Measurements from ENCODE around the gene NFKBIB. TPM values are rescaled to one million over a fixed set of nuclear protein-coding genes. Genes with fewer than 3 reads are reported as not detected.

NFKBIB gene
- total and polyA plus RNA-seq, 2 of the 8 experiments (the other 6 are each of a cell fraction or from before 2014, with no cell fraction given) = 37.3 to 44.1 TPM

DNA sequence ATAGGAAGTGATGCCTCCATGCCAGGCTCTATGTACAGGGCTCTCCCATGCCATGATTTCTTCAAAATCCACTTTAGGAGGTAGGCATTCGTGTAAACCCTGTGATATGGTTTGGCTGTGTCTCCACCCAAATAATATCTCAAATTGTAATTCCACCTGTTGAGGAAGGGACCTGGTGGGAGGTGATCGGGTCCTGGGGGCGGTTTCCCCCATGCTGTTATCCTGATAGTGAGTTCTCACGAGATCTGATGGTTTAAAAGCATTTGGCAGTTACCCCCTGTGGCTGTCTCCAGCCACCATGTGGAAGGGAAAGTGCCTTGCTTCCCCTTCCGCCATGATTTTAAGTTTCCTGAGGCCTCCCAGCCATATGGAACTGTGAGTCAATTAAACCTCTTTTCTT lies 22.7 kb downstream of the NFKBIB start (continued):
- TF ChIP-seq JUN (IDR thresholded peaks at IDR 0.05; ENCODE audit: low read depth, low read length) (no peak), POLR2A (IDR thresholded peaks at IDR 0.05; ENCODE audit: control extremely low read depth in 1 of 2, low read depth in 2 of 2, low read length in 2 of 2) (no peak), CEBPB (IDR thresholded peaks at IDR 0.05; ENCODE audit: low read depth, low read length) (no peak), NRF1 (IDR thresholded peaks at IDR 0.05; ENCODE audit: low read depth, low read length) (no peak), CBX5 (IDR thresholded peaks at IDR 0.05; ENCODE audit: low read depth, low read length) (no peak), MAX (IDR thresholded peaks at IDR 0.05) (no peak), TEAD4 (IDR thresholded peaks at IDR 0.05; ENCODE audit: low read depth, low read length) (no peak), RAD21 (IDR thresholded peaks at IDR 0.05 in 1 of 2, conservative IDR thresholded peaks at IDR 0.05 in 1 of 2; ENCODE audit: low read depth in 2 of 2, low read length in 2 of 2) (no peak), HDAC6 (IDR thresholded peaks at IDR 0.05; ENCODE audit: low read depth, low read length) (no peak), GABPA (IDR thresholded peaks at IDR 0.05; ENCODE audit: borderline replicate concordance, insufficient read depth, low read length) (no peak)
- TF ChIP-seq, protein P1, sequence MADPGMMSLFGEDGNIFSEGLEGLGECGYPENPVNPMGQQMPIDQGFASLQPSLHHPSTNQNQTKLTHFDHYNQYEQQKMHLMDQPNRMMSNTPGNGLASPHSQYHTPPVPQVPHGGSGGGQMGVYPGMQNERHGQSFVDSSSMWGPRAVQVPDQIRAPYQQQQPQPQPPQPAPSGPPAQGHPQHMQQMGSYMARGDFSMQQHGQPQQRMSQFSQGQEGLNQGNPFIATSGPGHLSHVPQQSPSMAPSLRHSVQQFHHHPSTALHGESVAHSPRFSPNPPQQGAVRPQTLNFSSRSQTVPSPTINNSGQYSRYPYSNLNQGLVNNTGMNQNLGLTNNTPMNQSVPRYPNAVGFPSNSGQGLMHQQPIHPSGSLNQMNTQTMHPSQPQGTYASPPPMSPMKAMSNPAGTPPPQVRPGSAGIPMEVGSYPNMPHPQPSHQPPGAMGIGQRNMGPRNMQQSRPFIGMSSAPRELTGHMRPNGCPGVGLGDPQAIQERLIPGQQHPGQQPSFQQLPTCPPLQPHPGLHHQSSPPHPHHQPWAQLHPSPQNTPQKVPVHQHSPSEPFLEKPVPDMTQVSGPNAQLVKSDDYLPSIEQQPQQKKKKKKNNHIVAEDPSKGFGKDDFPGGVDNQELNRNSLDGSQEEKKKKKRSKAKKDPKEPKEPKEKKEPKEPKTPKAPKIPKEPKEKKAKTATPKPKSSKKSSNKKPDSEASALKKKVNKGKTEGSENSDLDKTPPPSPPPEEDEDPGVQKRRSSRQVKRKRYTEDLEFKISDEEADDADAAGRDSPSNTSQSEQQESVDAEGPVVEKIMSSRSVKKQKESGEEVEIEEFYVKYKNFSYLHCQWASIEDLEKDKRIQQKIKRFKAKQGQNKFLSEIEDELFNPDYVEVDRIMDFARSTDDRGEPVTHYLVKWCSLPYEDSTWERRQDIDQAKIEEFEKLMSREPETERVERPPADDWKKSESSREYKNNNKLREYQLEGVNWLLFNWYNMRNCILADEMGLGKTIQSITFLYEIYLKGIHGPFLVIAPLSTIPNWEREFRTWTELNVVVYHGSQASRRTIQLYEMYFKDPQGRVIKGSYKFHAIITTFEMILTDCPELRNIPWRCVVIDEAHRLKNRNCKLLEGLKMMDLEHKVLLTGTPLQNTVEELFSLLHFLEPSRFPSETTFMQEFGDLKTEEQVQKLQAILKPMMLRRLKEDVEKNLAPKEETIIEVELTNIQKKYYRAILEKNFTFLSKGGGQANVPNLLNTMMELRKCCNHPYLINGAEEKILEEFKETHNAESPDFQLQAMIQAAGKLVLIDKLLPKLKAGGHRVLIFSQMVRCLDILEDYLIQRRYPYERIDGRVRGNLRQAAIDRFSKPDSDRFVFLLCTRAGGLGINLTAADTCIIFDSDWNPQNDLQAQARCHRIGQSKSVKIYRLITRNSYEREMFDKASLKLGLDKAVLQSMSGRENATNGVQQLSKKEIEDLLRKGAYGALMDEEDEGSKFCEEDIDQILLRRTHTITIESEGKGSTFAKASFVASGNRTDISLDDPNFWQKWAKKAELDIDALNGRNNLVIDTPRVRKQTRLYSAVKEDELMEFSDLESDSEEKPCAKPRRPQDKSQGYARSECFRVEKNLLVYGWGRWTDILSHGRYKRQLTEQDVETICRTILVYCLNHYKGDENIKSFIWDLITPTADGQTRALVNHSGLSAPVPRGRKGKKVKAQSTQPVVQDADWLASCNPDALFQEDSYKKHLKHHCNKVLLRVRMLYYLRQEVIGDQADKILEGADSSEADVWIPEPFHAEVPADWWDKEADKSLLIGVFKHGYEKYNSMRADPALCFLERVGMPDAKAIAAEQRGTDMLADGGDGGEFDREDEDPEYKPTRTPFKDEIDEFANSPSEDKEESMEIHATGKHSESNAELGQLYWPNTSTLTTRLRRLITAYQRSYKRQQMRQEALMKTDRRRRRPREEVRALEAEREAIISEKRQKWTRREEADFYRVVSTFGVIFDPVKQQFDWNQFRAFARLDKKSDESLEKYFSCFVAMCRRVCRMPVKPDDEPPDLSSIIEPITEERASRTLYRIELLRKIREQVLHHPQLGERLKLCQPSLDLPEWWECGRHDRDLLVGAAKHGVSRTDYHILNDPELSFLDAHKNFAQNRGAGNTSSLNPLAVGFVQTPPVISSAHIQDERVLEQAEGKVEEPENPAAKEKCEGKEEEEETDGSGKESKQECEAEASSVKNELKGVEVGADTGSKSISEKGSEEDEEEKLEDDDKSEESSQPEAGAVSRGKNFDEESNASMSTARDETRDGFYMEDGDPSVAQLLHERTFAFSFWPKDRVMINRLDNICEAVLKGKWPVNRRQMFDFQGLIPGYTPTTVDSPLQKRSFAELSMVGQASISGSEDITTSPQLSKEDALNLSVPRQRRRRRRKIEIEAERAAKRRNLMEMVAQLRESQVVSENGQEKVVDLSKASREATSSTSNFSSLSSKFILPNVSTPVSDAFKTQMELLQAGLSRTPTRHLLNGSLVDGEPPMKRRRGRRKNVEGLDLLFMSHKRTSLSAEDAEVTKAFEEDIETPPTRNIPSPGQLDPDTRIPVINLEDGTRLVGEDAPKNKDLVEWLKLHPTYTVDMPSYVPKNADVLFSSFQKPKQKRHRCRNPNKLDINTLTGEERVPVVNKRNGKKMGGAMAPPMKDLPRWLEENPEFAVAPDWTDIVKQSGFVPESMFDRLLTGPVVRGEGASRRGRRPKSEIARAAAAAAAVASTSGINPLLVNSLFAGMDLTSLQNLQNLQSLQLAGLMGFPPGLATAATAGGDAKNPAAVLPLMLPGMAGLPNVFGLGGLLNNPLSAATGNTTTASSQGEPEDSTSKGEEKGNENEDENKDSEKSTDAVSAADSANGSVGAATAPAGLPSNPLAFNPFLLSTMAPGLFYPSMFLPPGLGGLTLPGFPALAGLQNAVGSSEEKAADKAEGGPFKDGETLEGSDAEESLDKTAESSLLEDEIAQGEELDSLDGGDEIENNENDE (IDR thresholded peaks at IDR 0.05; ENCODE audit: insufficient replicate concordance, low read length) = no peak

Data from H1 (cell line).